Nucleus accumbens (tissue), 56 donors: ENCODE results near the gene ZNF444.

Source experiments
- DNase-seq, 56 donors: peaks; one replicate each; lab custom pipeline; 2025; lab: John Stamatoyannopoulos, UW

The ZNF444 gene

GRCh38 chr19:56120371-56121179, 20.5 kb upstream of the ZNF444 start:
- peak in 48 of 56 donors; percentile 14 to 85 (median 74) for DNase-seq

DNA sequence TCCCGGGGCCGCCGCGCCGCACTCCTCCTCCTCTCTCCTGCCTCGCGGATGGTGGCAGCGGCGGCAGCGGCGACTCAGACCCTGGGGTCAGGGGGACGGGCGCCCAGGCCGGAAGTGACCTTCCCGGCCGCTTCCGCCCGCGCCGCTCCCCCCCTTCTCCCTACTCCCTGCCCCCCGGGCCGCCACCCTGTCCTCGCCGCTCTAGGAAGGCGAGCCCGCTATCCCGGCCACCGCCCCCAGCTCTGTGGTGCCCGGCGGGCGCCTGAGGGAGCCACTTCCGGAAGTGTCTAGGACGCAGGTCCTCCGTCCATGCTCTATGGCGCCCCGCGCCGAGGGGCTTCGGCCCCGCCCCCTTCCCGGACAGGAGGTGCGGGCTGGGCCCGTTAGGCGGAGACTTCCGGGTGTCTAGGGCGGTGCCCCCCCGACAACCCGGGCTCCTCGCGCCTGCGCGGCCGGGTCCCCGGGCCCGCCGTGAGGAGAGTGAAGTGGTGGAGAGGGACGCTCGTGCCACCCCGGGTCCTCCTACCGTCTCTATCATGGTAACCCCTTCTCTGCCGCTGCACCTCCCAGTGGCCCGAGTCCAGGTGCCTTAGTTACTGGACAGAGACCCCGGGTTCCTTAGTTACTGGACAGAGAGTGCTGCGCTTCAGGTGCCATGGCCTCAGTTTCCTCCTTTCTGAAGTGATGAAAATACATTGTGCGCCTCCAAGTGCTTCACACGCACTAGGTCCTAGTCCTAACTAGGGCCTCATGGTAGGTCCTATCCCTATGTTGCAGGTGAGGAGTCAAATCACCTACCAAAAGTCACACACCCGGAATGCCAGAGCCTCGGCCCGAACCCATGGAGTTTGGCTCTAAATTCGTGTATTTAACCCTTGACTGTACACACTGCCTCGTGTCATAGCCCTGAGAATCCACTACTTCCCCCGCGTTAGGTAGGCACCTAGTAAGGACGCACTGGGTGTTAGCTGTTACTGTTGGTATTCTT, 19.6 kb upstream of the ZNF444 start, which contains the start of gene ZNF787:
TSS of gene ZNF787 (minus strand) at position 116 of the 988 bp plus-strand sequence. CDS start 18,078 bp downstream, outside the sequence.
- peak; percentile 85 to 99 (median 98) for DNase-seq

- no peak for DNase-seq
Observed at GRCh38 chr19:56123266-56123891, 17.7 kb upstream of the ZNF444 start.

DNA sequence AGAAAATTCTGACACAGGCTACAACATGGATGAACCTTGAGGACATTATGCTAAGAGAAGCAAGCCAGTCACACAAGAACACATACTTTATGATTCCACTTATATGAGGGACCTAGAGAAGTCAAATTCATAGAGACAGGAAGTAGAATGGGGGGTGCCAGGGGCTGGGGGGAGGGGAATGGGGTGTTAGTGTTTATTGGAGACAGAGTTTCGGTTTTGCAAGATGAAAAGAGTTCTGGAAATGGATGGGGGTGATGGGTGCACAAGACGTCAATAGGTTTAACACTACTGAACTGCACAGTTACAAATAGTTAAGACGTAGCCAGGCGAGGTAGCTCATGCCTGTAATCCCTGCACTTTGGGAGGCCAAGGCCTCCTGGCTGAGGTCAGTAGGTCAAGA, 16.5 kb upstream of the ZNF444 start:
- DNase-seq = no peak

GRCh38 chr19:56125806-56126590, 15.1 kb upstream of the ZNF444 start:
- no peak for DNase-seq

GRCh38 chr19:56126983-56127780, 13.9 kb upstream of the ZNF444 start:
- no peak for DNase-seq

DNA sequence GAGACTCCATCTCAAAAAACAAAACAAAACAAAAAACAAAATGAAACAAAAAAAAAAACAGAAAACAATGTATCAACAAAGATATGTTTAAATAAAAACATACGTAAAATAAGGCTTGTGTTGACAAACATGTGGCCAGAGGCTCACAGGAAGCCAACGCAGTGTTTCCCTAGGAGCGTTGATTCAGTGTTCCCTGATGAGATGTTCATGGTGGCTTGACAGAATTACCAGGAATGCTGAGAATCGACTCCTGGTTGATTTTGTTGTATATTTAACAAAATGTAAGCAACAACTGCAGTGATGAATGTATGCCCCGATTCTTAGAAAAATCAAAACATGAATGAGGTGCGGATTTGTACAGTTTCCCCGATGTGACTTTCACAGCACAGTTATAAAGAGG, 11.1 kb upstream of the ZNF444 start:
- DNase-seq = no peak

DNA sequence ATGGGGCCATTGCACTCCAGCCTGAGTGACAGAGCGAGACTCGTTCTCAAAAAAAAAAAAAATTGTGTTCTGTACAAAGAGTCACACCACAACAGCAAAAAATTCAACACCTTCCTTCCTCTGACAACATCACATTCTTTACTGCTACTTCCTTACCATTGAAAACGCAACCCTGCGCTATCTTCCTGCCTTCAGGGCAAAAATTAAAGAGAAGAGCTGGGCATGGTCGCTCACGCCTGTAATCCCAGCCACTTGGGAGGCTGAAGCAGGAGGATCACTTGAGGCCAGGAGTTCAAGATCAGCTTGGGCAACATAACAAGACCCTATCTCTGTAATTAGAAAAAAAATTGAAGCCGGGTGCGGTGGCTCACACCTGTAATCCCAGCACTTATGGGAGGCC, 9.4 kb upstream of the ZNF444 start:
- DNase-seq = no peak

DNA sequence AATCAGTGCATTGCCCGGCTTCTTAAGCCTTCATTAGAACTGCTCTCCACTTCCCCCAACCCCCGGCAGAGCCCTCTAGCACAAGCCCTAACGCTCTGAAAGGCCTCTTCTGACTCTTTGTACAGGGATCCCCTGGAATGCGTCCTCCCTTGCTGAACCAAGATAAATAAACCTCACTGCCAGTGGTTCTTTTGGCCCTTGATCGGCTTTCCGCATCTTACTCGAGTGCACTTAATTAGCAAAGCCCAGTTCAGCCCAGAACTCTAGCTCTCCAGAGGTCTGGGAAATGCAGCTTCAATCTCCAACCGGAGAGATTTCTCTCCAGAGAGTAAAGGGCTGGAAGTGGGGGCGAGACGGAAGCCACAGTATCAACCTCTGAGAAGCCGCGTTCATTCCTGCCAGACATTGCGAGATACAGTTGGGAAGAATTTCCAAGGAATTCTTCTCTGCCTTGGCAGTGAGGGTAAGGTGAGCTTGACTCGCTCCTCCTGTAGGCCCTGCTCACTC, 8.7 kb upstream of the ZNF444 start:
- peak in 1 of 56 donors; percentile 28 for DNase-seq

DNA sequence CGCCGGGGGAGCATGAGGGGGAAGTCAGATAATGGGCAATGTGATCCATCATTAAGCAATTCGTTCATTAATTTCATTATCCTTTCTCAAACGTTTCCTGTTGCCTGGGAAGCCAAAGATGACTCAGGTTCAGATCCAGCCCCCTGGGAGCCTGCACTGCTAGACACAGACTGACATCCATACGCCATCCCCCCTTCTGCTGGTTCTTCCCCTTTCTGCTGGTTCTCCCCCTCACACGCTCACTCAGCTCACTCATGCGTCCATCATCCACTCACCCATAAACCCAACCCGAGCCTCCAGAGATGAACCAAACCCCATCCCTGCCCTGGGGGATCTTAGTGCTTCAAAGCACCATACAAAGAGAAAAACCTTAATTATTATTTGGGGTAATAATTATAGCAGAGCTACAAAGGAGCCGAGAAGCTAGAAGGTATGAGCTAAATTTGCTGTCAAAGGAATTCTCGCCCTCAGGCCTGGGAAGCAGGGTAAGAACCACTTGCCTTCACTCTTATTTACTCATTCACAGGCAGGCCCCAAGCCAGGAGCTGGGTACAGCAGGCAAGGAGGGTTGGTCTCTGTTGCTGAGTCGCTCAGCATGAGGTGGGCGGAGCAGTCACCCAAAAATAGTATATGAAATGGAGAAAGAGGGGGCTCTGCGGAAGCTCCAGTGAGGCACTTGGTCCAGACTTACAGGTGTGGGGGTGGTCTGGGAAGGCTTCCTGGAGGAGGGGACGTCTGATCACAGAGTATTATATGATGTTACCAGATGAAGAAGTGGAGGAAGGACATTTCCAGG, 7.0 kb upstream of the ZNF444 start:
- peak in 15 of 56 donors; percentile 6 to 50 (median 25) for DNase-seq

DNA sequence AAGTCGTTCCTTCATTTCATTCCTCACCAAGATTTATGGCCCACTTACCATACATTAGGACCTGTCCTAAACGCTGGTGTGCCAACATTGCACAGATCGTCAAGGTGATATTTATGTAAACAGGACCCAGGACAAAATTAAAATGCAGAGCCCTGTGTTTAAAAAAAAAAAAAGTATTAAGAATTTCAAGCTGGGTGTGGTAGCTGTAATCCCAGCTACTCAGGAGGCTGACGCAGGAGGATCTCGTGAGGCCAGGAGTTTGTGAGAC, 6.5 kb upstream of the ZNF444 start:
- DNase-seq = no peak

DNA sequence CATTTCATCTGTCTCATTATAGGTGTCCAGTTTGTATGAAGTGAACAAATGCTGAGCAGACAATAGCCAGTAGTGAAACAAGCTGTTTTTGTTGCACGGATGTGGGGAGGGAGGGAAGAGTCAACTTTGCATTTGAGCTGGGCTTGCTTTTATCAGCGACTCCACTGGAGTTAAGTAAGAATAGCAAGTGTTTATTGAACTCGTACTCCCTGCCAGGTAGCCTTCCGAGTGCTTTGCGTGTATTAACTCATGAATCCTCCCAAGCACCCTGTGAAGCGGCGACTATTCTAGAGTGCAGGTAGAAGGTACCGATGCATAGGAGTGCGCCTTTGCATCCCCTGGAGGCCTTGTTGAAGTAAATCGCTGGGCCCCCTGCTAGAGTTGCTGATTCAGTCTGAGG, 4.7 kb upstream of the ZNF444 start:
- DNase-seq = no peak

DNA sequence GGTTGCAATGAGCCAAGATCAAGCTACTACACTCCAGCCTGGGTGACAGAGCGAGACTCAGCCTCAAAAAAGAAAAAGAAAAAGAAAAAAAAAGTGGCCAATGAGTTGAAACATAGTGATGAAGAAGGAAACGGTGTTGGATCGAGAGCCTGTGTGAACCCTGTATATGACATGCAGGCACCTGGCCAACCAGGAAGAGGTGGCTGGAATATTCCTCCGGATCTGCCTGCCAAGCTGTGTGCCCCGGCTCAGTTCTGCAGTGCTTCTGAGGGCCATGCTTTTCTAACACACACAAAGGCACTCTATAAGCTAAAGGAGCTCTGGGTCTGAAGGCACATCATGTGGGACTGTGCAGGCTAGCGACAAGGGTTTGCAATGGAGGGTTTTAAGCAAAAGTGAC, 3.7 kb upstream of the ZNF444 start:
- DNase-seq = no peak

DNA sequence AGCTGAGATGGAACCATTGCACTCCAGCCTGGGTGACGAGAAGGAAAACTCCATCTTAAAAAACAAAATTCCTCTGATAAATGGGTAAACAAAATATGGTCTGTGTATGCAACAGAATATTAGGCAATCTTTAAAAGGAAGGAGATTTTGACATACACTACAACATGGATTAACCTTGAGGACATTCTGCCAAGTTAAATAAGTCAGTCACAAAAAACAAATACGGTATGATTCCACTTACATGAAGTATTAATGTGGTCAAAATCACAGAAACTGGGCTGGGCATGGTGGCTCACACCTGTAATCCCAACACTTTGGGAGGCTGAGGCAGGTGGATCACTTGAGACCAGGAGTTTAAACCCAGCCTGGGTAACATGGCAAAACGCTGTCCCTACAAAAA, 3.0 kb upstream of the ZNF444 start:
- DNase-seq = no peak

GRCh38 chr19:56139847-56140582, 1.1 kb upstream of the ZNF444 start:
- peak in 3 of 56 donors; percentile 40 to 46 (median 43) for DNase-seq

DNA sequence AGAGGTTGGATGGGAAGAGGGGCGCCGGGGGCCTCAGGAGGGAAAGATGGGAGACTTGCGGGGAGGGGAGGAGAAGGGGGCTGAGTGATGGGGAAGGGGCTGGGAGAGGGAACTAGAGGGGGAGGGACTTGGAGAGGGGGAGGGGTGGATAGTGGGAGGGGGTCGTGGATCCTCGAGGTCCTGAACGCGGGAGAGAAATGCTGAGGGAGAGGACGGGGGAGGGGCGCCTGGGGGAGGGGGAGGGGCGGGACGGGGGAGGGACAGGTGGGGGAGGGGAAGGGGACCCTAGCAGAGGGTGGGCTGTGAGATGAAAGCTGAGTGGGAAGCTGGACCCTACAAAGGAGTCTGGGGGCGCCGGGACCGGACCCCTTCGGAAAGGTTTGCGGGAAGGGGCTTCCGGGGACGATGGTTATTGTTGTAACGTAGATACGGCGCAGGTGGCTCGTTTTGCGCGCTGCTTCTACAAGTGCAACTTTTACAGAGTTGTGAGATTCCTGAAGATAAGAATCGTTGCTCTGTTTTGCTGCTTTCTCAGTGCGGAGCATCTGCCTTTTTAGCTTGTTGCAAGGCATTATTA, 418 bp downstream of the ZNF444 start:
- no peak for DNase-seq

DNA sequence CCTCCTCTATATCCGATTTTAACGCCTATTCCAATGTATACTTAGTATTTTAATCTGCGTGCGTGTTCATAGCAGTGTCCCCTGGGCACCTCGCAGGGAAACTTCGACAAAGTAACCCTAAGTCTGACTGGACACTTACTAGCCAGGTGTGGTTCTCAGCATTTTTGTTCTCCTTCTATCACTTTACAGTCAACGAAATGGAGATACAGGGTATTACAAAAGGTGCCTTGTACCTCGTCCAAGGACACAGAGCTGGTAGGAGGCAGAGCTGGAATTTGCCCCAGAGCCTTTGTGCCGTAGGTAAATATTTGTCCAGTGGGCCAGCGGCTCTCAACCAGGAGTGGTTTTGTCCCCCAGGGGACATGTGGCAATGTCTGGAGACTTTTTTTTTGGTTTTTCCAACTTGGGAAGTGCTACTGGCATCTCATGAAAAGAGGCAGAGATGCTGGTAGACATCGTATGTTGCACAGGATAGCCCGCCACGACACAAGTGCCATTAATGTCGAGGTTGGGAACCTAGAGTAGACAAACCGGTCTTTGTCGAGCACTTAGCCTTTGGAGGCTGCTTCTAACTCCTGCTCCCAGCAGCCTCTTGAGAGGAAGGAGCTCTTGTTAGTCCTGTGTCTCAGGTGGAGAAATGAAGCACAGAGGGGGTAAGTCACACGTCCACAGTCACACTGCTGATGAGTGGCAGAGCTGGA, 1.1 kb downstream of the ZNF444 start:
- no peak for DNase-seq
